Neural progenitor cell (in vitro differentiated cells): ENCODE data around the gene ENAH.

Experiments
- CTCF ChIP-seq: fragments of 200-600 bp; sonication (generic); IDR thresholded peaks from 2 replicates; pipeline ENCODE4 v1.5.1; 2017; ENCODE audit warnings: antibody characterized with exemption, mild to moderate bottlenecking
- EZH2 ChIP-seq: fragments of 200-600 bp; sonication (generic); IDR thresholded peaks from 2 replicates; pipeline ENCODE4 v1.6.1; 2017; ENCODE audit warnings: antibody characterized with exemption, mild to moderate bottlenecking, moderate library complexity
- EZH2phosphoT487 ChIP-seq: fragments of 200-600 bp; sonication (generic); IDR thresholded peaks from 2 replicates; pipeline ENCODE4 v1.6.1; 2017; ENCODE audit warnings: antibody characterized with exemption

DNA sequence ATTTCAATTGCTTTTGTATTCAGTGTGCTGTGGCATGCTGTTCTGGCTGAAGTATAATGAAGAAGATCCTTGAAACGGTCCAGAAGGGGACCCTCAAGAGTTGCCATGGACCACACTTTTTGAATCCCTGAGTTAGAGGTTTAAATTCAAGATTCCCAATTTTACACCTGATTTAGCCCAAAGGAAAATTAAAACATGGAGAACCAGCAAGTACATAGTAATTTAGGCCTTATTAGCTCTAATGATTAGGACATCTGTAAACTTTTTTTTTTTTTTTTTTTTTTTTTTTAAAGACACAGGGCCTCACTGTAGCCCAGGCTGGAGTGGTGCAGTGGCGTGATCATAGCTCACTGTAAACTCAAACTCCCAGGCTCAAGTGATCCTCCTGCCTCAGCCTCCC, 107.3 kb downstream of the ENAH start:
- TF ChIP-seq CTCF = no peak
- no peak for TF ChIP-seq EZH2phosphoT487
- no peak for TF ChIP-seq EZH2
